HG02840 (cell line): ENCODE results near the gene PMFBP1.

ENCODE experiments used
- ATAC-seq: cut with Tn5 transposase; IDR thresholded peaks from one replicate; pipeline ENCODE4 v1.9.1; 2021; ENCODE audit warnings: mild to moderate bottlenecking, moderate library complexity, moderate number of reproducible peaks; ENCODE audit not compliant: unreplicated experiment, low FRiP score

Gene PMFBP1

DNA sequence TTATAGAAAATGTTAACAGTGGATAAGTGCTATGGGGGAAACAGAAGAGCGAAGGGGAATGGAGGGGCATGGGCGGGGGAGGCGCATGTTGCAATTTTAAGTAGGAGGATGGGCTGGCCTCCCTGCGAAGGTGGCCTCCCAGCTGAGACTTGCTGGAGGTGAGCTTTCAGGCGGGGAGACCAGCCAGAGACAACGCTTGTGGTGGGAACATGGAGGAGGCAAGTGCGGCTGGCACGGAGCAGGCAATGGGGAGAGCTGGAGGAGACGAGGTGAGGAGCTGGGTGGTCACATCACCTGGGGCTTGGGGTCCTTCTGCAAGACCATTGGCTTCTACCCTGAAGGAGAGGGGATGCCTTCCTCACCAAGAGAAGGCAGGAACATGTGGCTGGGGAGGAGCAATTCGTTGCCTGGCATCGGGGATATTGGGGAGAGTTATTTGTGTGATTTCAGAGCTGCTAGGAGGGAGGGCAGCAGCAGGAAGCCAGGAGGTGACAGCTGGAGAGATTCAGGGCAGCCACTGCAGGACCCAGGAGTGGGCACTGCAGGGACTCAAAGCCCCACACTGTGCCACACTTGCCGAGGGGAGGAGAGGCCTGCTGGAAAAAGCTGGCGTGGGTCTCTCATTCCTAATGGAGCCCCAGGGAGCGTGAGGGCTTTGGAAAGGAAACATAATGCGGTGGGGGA lies 34.4 kb downstream of the PMFBP1 start:
- ATAC-seq, result no peak

GRCh38 chr16:72134507-72134906 lies 37.4 kb downstream of the PMFBP1 start:
- no peak for ATAC-seq

DNA sequence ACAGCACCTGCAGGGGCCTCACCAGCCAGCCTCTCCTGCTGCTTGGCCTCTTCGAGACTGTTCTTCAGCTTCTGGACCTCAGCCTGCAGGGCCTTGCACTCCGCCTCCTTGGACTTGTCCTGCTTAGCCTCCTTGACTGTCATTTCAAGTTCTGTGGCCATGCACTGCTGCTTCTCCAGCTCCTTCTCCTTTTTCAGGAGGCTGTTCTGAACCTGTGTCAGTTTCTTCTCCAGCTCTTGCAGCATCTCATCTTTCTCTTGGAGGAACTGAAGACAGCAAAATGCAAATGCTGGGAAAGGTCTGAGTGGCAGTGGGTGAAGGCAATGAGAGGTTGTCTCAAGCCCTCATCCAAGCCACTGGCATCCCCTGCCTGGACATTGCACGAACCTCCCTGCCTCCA lies 39.2 kb downstream of the PMFBP1 start:
- no peak for ATAC-seq

- no peak for ATAC-seq
Observed at GRCh38 chr16:72131036-72131435, 40.9 kb downstream of the PMFBP1 start.

DNA sequence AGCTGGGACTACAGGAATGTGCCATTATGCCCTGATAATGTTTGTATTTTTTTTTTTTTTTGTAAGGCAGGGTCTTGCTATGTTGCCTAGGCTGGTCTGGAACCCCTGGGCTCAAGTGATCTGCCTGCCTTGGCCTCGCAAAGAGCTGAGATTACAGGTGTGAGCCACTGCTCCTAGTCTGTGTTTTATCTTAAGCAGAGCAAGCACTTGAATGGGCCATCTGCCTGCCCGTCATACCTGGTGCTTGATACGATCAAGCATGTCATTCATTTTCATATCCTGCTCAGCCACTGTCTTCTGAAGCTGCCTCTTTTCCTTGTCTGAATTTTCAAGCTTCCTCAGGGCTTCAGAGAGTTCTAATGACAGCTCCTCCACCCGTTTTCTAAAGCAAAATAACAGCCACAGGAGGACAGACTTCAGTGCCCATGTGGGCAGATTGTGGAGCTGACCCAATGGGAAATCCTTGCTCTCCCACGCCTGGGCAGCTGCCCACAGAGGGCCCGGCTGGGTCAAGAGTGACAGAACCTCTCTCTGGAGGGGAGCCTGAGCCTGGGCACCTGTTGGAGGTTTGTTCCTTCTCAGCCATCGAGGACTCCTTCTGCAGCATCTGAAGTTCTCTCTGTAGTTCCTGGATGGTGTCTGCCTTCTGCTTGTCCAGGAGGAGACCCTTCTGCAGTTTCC lies 41.8 kb downstream of the PMFBP1 start:
- ATAC-seq, result no peak

DNA sequence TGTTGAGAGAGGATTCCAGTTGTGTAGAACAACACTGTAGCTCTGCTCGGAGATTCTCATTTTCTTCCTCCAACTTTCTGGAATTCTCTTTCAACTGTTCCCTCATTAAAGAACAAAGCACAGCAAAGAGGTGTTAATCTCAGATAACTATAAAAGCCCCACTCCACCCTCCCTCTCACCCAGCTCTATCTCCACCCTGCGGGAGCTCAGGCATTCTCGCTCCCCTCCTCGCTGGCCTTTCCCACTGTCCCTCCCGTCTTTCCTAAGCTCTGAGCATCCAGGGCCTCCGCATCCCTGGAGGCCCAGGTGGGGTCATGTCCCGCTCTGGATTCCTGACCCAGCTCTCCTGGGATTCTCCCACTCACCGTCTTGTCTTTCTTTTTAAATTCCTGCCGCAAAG lies 43.3 kb downstream of the PMFBP1 start:
- no peak for ATAC-seq

DNA sequence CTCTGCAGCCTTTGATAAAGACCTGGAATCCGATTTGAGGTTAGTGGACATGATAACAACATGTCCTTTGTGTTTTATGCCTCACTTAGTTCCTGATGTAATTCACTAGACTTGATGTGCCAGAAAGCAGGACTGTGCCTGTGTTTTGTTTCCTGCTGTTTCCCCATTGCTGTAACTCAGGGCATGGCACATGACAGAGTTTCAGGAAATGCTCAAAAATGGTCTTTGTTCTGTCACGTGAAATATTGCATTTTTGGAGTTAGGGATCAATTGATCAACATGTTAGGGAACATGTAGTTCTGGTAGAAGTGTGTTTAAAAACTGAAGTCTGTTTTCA lies 45.6 kb downstream of the PMFBP1 start:
- ATAC-seq, result no peak

DNA sequence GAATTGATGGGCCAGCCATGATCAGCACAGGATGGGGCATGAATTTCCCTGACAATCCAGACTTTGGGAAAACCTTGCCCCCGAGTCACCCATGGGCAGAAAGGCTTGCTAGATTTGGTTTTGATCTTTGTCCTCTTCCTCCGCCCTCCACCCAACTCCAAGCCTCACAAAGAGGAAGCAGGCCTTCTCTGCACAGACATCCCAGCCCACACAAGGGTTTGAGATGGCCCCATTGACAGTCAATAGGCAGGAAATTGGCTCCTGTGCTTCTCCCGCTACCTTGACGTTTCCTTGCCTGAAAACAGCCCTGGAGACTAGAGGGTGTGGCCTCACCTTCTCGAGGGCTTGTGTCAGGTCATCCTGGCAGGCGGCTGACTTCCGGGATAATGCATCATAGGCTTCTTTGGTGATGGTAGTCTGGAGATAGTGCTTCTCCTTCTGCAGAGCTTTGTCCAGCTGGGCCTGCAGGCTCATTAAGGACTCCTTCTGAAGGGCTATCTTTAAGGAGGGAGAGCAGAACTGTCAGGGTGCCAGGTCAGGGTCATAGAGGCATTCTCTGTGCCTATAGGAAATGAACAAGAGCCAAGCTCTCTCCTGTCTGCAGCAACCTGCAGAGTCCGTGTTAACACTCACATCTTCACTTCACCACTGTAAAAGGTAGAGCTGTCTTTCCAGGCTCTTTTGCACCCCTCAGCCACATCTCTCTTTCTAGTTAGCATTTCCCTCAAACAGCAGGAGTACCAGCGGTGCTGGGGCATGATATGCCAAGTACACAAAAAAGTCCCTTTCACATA lies 46.1 kb downstream of the PMFBP1 start:
- no peak for ATAC-seq

GRCh38 chr16:72124761-72125634 lies 47.0 kb downstream of the PMFBP1 start:
- no peak for ATAC-seq

DNA sequence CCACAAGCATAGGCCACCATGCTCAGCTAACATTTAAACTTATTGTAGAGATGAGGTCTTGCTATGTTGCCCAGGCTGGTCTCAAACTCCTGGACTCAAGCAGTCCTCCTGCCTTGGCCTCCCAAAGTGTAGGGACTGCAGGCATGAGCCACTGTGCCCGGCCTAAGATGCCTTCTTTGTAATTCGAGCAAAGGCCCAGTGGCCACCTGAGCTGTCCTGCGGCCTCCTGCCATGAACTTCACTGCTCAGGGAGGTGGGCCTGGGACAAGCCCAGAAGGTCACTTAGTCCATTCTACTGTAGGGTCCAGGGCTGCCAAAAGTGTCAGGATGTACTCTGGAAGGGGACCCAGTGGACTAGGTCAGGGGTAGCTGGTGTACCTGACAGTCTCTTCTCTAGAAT lies 47.8 kb downstream of the PMFBP1 start:
- no peak for ATAC-seq

DNA sequence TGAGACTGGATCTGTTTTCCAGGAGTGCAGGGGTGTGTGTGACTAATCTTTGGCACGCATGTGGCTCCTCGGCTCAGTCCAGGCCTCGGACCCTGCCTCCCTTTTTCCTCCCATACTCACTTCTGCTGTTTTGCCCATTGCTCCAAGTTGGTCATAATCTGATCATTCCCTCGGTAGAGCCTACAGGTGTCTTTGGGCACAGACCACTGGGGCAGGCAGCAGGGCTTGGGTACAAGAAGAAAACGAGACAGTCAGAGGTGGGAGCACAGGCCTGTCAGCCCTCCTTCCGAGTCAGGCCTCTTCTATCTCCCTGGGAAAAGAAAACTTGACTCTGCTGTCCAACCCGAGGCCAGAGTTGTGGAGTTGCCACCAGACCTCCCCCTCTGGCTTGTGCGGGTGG lies 48.5 kb downstream of the PMFBP1 start:
- ATAC-seq, result no peak

- no peak for ATAC-seq
Observed at GRCh38 chr16:72122916-72123315, 49.0 kb downstream of the PMFBP1 start.

DNA sequence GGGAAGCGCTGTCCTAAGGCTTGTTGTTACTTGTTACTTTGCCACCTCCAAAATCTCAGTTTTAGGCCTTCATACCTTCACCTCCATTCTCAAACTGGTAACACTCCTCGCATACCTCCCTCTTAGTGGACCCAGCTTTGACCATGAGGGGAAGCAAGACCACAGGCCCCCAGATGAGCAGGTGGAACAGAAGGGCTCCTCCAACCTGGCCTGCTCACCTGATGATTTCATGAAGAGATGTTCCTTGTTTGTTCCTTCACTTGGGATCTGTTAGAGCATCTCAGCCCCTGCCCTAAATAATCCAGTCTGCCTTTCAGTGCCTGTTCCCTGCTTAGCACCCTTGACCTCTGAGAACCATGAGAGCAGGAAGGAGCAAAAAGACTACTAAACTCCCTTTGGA lies 49.6 kb downstream of the PMFBP1 start:
- no peak for ATAC-seq

- ATAC-seq, result no peak
Observed at GRCh38 chr16:72120026-72120425, 51.9 kb downstream of the PMFBP1 start.

GRCh38 chr16:72113616-72113945 lies 58.4 kb downstream of the PMFBP1 start:
- ATAC-seq, result no peak

DNA sequence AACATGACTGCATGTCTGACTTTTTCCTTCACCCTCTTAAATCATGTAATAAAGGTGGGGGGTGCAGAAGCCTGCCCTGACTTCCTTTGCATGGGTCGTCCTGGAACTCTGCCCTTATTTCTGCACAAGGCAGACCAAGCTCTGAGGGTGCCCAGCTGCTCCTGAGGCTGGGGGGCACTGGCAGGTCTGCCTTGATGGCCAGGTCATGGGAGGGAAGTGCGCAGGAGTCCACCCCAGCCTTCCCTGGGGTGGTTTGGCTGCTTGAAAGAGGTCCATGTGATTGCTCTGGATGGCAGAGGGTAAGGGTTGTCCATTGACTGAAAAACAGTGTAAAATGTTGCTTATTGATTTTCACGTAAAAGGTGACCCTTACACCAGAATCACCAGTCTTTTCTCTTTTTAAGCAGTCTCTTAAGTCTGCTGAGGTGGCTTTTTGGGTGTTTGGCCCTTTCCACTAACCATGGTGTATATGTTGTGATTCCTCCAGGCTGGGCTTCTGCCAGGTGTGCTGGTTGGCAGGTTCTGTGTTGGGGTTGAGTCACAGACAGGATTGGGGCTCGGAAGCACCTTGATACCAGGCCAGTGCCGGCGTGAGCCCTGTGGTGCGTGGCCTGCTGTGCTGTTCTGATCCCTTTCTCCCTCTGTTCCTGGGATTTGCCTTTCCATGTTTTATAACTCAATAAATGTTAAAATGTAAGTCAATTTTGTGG lies 58.9 kb downstream of the PMFBP1 start:
- no peak for ATAC-seq

- ATAC-seq, result no peak
Observed at GRCh38 chr16:72112452-72112792, 59.5 kb downstream of the PMFBP1 start.

GRCh38 chr16:72111657-72112451 lies 60.1 kb downstream of the PMFBP1 start:
- no peak for ATAC-seq
